ENCODE results near the gene URB1. TPM values are rescaled to one million over a fixed set of nuclear protein-coding genes. Genes with fewer than 3 reads are reported as not detected.

URB1 gene
- polyA plus RNA-seq, 1 donor (not counting 4 experiments of a cell fraction or from before 2014, with no cell fraction given): 9.0 TPM

GRCh38 chr21:32359719-32360260, 33.0 kb downstream of the URB1 start:
- Histone ChIP-seq H3K36me3 (ENCODE audit: control insufficient read depth in 2 of 2, extremely low read depth in 1 of 2, insufficient read depth in 2 of 2, low read length in 2 of 2) (peaks cover 53 to 75% of the 10 kb centered on the region in 2 experiments), H3K27ac (ENCODE audit: control insufficient read depth, insufficient read depth, low read length) (no peak overlapping the region), H3K9ac (ENCODE audit: control insufficient read depth, extremely low read depth, insufficient read depth, low read length) (no peak overlapping the region), H3K9me3 (ENCODE audit: control insufficient read depth, low read depth, low read length) (no peaks in the 10 kb centered on the region), H3K79me2 (ENCODE audit: control insufficient read depth, insufficient read depth, low read length) (no peaks in the 10 kb centered on the region), H3K4me2 (ENCODE audit: control insufficient read depth, extremely low read depth, insufficient read depth, low read depth, low read length) (no peak overlapping the region), H2AFZ (ENCODE audit: control insufficient read depth, low read length) (no peak overlapping the region), H3K4me1 (ENCODE audit: control insufficient read depth, extremely low read depth, insufficient read depth, low read length) (peaks cover 16% of the 10 kb centered on the region), H3K27me3 (ENCODE audit: control insufficient read depth, extremely low read depth, insufficient read depth, low read length) (no peaks in the 10 kb centered on the region), H4K20me1 (ENCODE audit: control insufficient read depth, extremely low read depth, insufficient read depth, low read length) (no peaks in the 10 kb centered on the region), H3K9me1 (ENCODE audit: control insufficient read depth, extremely low read depth, insufficient read depth, low read length) (no peaks in the 10 kb centered on the region), H3K4me3 (ENCODE audit: control insufficient read depth in 2 of 3, extremely low read depth in 1 of 3, insufficient read depth in 2 of 3, low read depth in 1 of 3, low read length in 3 of 3) (no peak overlapping the region)
- DNase-seq (ENCODE audit: low read depth, low spot score) (no peak), FAIRE-seq (no peak)
- dilution Hi-C loops (cut with MboI; ENCODE audit: extremely low pct_ligation_motif_present, low sequenced_read_pairs): no loop called here
- TF ChIP-seq CTCF (optimal IDR thresholded peaks at IDR 0.05 in 1 of 3, IDR thresholded peaks at IDR 0.05 in 1 of 3, conservative IDR thresholded peaks at IDR 0.05 in 1 of 3; ENCODE audit: extremely low read depth in 1 of 3, insufficient read depth in 2 of 3, low read length in 3 of 3) (peak in 2 of 3 experiments; percentile 48 to 51), EZH2 (IDR thresholded peaks at IDR 0.05; ENCODE audit: low read length) (no peak)

DNA sequence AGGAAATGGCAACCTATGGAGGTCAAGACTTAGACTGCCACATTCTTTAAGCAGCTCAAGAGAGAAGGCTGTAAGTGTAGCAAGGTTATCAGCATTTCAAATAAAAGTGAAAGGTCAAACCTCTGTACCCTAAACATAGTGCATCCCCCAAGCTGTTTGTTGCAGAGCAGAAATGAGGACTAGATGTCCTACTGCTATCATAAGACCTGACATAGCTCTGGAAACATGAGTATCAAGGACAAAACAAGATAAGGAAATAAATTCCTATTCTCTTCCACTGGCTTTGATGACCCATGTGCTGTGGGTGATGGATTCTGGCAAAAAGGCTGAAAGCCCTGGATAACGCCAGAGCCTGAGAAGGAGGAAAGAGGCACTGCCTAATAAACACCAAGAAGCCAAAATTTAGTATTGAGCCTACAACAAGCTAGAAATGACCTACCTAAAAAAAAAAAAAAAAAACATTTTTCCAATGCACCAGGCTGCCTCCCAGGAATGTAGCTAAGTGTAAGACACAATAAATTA, 35.9 kb downstream of the URB1 start:
- no peaks in the 10 kb centered on the region for H4K20me1 ChIP-seq (ENCODE audit: control insufficient read depth, extremely low read depth, insufficient read depth, low read length)
- dilution Hi-C loops (cut with MboI; ENCODE audit: extremely low pct_ligation_motif_present, low sequenced_read_pairs): no loop called here
- no peak overlapping the region for H3K9ac ChIP-seq (ENCODE audit: control insufficient read depth, extremely low read depth, insufficient read depth, low read length)
- H3K9me3 ChIP-seq (ENCODE audit: control insufficient read depth, low read depth, low read length): no peaks in the 10 kb centered on the region
- no peak overlapping the region for H3K27ac ChIP-seq (ENCODE audit: control insufficient read depth, insufficient read depth, low read length)
- TF ChIP-seq CTCF (optimal IDR thresholded peaks at IDR 0.05 in 1 of 3, IDR thresholded peaks at IDR 0.05 in 1 of 3, conservative IDR thresholded peaks at IDR 0.05 in 1 of 3; ENCODE audit: extremely low read depth in 1 of 3, insufficient read depth in 2 of 3, low read length in 3 of 3) (no peak), EZH2 (IDR thresholded peaks at IDR 0.05; ENCODE audit: low read length) (no peak)
- H3K9me1 ChIP-seq (ENCODE audit: control insufficient read depth, extremely low read depth, insufficient read depth, low read length): no peaks in the 10 kb centered on the region
- H3K4me1 ChIP-seq (ENCODE audit: control insufficient read depth, extremely low read depth, insufficient read depth, low read length): peaks cover 11% of the 10 kb centered on the region
- DNase-seq (ENCODE audit: low read depth, low spot score) (no peak), FAIRE-seq (no peak)
- H3K36me3 ChIP-seq (ENCODE audit: control insufficient read depth in 2 of 2, extremely low read depth in 1 of 2, insufficient read depth in 2 of 2, low read length in 2 of 2): peaks cover 58 to 75% of the 10 kb centered on the region in 2 experiments
- no peaks in the 10 kb centered on the region for H3K27me3 ChIP-seq (ENCODE audit: control insufficient read depth, extremely low read depth, insufficient read depth, low read length)
- no peak overlapping the region for H3K4me2 ChIP-seq (ENCODE audit: control insufficient read depth, extremely low read depth, insufficient read depth, low read depth, low read length)
- no peak overlapping the region for H3K4me3 ChIP-seq (ENCODE audit: control insufficient read depth in 2 of 3, extremely low read depth in 1 of 3, insufficient read depth in 2 of 3, low read depth in 1 of 3, low read length in 3 of 3)
- no peak overlapping the region for H2AFZ ChIP-seq (ENCODE audit: control insufficient read depth, low read length)
- H3K79me2 ChIP-seq (ENCODE audit: control insufficient read depth, insufficient read depth, low read length): no peaks in the 10 kb centered on the region

Measured in keratinocyte (primary cell).